Vagina (tissue), 2 donors: ENCODE data around the gene CCSER1. TPM values are rescaled to one million over a fixed set of nuclear protein-coding genes. Genes with fewer than 3 reads are reported as not detected.

Experiments used
- DNase-seq, 2 donors: peaks; one replicate each; pipeline ENCODE4 v3.0.0-alpha.2; 2017; ENCODE audit errors: extremely low spot score in 2 of 2
- H3K27ac ChIP-seq: fragments of 200-600 bp; sonication (generic); one replicate; pipeline ENCODE4 v1.5.1; 2019
- H3K27me3 ChIP-seq: fragments of 200-600 bp; sonication (generic); one replicate; pipeline ENCODE4 v1.5.1; 2019
- H3K36me3 ChIP-seq, 2 donors: fragments of 200-600 bp; sonication (generic); one replicate each; pipeline ENCODE4 v1.5.1; 2017 to 2019
- H3K4me1 ChIP-seq: fragments of 200-600 bp; sonication (generic); one replicate; pipeline ENCODE4 v1.5.1; 2019
- H3K4me3 ChIP-seq, 2 donors: fragments of 200-600 bp; sonication (generic); 1 replicate in 1 of 2; 2 replicates in 1 of 2; pipeline ENCODE4 v1.5.1; 2016 to 2019
- H3K9me3 ChIP-seq: fragments of 200-600 bp; sonication (generic); one replicate; pipeline ENCODE4 v1.5.1; 2019
- POLR2A ChIP-seq, 2 donors: fragments of 450-650 bp; IDR thresholded peaks; one replicate each; pipeline ENCODE4 v1.6.1; 2017; ENCODE audit warnings: antibody characterized with exemption in 2 of 2, mild to moderate bottlenecking in 2 of 2, moderate library complexity in 2 of 2
- POLR2AphosphoS5 ChIP-seq, 2 donors: sonication (generic); formaldehyde crosslinking; IDR thresholded peaks; one replicate each; pipeline ENCODE4 v1.9.0; 2017; ENCODE audit warnings: antibody characterized with exemption in 2 of 2, mild to moderate bottlenecking in 2 of 2, low read depth in 1 of 2; ENCODE audit not compliant: insufficient read depth in 1 of 2
- intact Hi-C: fragments of 100-400 bp; cut with DNase I; formaldehyde crosslinking; loops from one replicate; pipeline ENCODE4 v1.15.1; 2023
- total RNA-seq: library from RNA; depleted of rRNA; stranded (reverse); fragments of >200 nt; gene quantifications from one replicate; pipeline ENCODE4 v1.2.3, GENCODE V29; 2016
- TF ChIP-seq, protein P1 (sequence below), 3 experiments: fragments of 450-650 bp in 2 of 3; fragments of 200-600 bp in 1 of 3; sonication (generic) in 1 of 3; IDR thresholded peaks; one replicate each; pipeline ENCODE4 v1.5.1; 2017 to 2019; ENCODE audit warnings: antibody characterized with exemption in 3 of 3, mild to moderate bottlenecking in 2 of 3, moderate library complexity in 2 of 3

CCSER1 gene
- total RNA-seq, 1 donor from 2014 or later = 8.1 TPM

GRCh38 chr4:90120037-90120436 lies 7.2 kb upstream of the CCSER1 start:
- Histone ChIP-seq H3K27me3 (no peaks in the 10 kb centered on the region), H3K36me3 (no peaks in the 10 kb centered on the region), H3K27ac (no peak overlapping the region), H3K9me3 (no peaks in the 10 kb centered on the region), H3K4me1 (no peaks in the 10 kb centered on the region), H3K4me3 (no peak overlapping the region)
- no peak for DNase-seq
- intact Hi-C loops = no loop called here
- TF ChIP-seq, protein P1, sequence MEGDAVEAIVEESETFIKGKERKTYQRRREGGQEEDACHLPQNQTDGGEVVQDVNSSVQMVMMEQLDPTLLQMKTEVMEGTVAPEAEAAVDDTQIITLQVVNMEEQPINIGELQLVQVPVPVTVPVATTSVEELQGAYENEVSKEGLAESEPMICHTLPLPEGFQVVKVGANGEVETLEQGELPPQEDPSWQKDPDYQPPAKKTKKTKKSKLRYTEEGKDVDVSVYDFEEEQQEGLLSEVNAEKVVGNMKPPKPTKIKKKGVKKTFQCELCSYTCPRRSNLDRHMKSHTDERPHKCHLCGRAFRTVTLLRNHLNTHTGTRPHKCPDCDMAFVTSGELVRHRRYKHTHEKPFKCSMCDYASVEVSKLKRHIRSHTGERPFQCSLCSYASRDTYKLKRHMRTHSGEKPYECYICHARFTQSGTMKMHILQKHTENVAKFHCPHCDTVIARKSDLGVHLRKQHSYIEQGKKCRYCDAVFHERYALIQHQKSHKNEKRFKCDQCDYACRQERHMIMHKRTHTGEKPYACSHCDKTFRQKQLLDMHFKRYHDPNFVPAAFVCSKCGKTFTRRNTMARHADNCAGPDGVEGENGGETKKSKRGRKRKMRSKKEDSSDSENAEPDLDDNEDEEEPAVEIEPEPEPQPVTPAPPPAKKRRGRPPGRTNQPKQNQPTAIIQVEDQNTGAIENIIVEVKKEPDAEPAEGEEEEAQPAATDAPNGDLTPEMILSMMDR (IDR thresholded peaks at IDR 0.05) = no peak
- TF ChIP-seq POLR2AphosphoS5 (IDR thresholded peaks at IDR 0.05; ENCODE audit: insufficient read depth in 1 of 2, low read depth in 1 of 2) (no peak), POLR2A (IDR thresholded peaks at IDR 0.05) (no peak)

DNA sequence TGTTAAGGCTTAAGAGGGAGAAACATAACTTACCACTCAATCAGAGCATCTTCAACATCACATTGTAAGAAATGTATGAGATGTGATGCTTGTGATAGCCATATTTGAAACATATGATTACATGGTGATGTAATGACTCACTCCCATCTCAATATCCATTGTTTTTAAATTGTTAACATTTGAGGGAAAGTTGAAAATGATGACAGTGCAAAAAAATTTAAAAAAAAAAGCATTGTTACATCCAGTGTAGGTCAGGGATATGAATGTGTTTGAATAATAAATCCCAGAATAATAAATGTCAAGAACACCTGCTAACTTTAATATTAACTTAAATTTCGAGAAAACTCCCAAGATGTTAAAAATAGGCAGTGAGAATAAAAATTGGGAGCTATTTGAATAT lies 6.4 kb upstream of the CCSER1 start:
- Histone ChIP-seq H3K9me3 (no peaks in the 10 kb centered on the region), H3K4me1 (no peaks in the 10 kb centered on the region), H3K4me3 (no peak overlapping the region), H3K27me3 (no peaks in the 10 kb centered on the region), H3K36me3 (no peaks in the 10 kb centered on the region), H3K27ac (no peak overlapping the region)
- intact Hi-C loops = no loop called here
- no peak for DNase-seq
- TF ChIP-seq POLR2A (IDR thresholded peaks at IDR 0.05) (no peak), POLR2AphosphoS5 (IDR thresholded peaks at IDR 0.05; ENCODE audit: insufficient read depth in 1 of 2, low read depth in 1 of 2) (no peak)
- TF ChIP-seq, protein P1 (IDR thresholded peaks at IDR 0.05) = no peak

DNA sequence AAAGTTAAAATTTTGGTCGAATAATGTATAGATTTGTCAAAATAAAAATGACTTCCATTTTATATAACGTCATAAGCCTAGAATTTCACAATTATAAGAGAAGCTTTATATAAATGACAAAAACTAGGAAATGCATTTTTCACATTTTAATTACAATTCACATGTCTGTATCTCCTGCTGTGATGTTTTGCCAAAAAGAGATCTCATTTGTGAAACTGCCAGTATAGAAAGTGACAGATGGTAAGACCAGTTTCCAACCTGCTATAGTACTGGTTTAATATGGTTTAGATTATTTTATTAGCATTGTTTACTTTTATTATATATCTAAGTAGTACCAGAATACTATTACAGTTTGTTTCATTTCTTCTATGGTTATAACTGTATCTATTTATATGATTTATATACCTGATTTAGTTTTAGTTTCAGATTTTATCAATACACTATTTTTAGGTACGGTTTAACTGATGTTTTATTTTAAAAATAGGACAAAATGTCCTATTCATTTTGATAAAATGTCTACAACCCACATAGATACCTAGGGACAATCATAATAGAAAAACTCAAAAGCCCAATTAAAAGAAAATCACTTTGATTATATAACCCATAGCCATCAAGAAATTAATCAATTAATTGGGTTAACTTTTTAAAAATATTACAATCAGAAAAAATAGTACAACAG lies 5.4 kb upstream of the CCSER1 start:
- Histone ChIP-seq H3K27me3 (no peaks in the 10 kb centered on the region), H3K4me3 (no peak overlapping the region), H3K4me1 (no peaks in the 10 kb centered on the region), H3K36me3 (no peaks in the 10 kb centered on the region), H3K27ac (no peak overlapping the region), H3K9me3 (no peaks in the 10 kb centered on the region)
- no peak for TF ChIP-seq POLR2AphosphoS5 (IDR thresholded peaks at IDR 0.05; ENCODE audit: insufficient read depth in 1 of 2, low read depth in 1 of 2)
- no peak for TF ChIP-seq POLR2A (IDR thresholded peaks at IDR 0.05)
- TF ChIP-seq, protein P1 (IDR thresholded peaks at IDR 0.05) = no peak
- DNase-seq = no peak
- intact Hi-C loops = no loop called here

DNA sequence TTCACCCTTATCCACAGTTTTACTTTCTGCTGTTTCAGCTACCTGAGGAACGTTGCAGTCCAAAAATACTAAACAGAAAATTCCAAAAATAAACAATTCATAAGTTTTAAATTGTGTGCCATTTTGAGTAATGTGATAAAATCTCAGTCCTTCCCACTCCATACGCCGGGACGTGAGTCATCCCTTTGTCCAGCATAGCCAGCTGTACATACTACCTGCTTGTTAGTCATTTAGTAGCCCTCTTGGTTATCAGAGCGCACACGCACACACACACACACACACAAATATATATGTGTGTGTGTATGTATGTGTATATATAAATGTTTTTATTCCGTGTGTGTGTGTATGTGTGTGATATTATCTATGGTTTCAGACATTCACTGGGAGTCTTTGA lies 4.8 kb upstream of the CCSER1 start:
- intact Hi-C loops = no loop called here
- Histone ChIP-seq H3K9me3 (no peaks in the 10 kb centered on the region), H3K4me1 (no peaks in the 10 kb centered on the region), H3K27ac (no peak overlapping the region), H3K27me3 (no peaks in the 10 kb centered on the region), H3K4me3 (no peak overlapping the region), H3K36me3 (no peaks in the 10 kb centered on the region)
- TF ChIP-seq, protein P1 (IDR thresholded peaks at IDR 0.05) = no peak
- TF ChIP-seq POLR2A (IDR thresholded peaks at IDR 0.05) (no peak), POLR2AphosphoS5 (IDR thresholded peaks at IDR 0.05; ENCODE audit: insufficient read depth in 1 of 2, low read depth in 1 of 2) (no peak)
- DNase-seq = no peak

DNA sequence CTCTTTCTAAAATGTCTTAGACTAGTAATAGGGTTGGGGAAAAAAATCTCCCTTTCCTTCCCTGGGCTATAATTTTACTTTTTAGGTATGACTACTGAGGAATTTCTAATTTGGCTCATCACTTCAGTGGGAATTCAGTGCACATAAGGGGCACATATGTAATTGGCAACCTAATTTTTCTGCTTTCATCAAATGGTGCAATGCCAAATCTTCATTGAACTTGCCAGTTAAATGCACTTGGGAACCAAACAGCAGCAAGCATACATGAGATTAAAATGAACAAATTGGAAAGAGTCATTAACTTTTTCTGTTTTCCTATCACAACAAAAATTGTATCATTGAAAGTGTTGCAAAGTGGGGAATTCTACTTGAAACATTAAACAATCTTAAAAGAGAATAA lies 2.9 kb upstream of the CCSER1 start:
- Histone ChIP-seq H3K27ac (no peak overlapping the region), H3K4me3 (no peak overlapping the region), H3K36me3 (no peaks in the 10 kb centered on the region)

More for the DNA sequence above, 2.9 kb upstream of the CCSER1 start:
- no peak for DNase-seq
- H3K27me3 ChIP-seq = no peaks in the 10 kb centered on the region
- H3K9me3 ChIP-seq = no peaks in the 10 kb centered on the region
- TF ChIP-seq POLR2A (IDR thresholded peaks at IDR 0.05) = no peak
- TF ChIP-seq POLR2AphosphoS5 (IDR thresholded peaks at IDR 0.05; ENCODE audit: insufficient read depth in 1 of 2, low read depth in 1 of 2) = no peak
- intact Hi-C loops = no loop called here
- peaks cover 9% of the 10 kb centered on the region for H3K4me1 ChIP-seq
